Measurements from ENCODE around the gene RSPH9. TPM values are rescaled to one million over a fixed set of nuclear protein-coding genes. Genes with fewer than 3 reads are reported as not detected.

Gene RSPH9
- total and polyA plus RNA-seq, 2 experiments from 2014 or later = 0.10 to 0.39 TPM

DNA sequence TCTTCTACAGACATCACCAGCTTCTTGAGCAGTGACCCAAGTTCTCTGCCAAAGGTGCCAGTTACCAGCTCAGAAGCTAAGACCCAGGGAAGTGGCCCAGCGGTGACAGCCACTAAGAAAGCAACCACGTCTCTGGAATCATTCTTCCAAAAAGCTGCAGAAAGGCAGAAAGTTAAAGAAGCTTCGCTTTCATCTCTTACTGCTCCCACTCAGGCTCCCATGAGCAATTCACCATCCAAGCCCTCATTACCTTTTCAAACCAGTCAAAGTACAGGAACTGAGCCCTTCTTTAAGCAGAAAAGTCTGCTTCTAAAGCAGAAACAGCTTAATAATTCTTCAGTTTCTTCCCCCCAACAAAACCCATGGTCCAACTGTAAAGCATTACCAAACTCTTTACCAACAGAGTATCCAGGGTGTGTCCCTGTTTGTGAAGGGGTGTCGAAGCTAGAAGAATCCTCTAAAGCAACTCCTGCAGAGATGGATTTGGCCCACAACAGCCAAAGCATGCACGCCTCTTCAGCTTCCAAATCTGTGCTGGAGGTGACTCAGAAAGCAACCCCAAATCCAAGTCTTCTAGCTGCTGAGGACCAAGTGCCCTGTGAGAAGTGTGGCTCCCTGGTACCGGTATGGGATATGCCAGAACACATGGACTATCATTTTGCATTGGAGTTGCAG lies 31.0 kb upstream of the RSPH9 start:
- H3K79me2 ChIP-seq (replicated peaks; ENCODE audit: insufficient read depth) = no peaks in the 10 kb centered on the region
- no peaks in the 10 kb centered on the region for H3K9me2 ChIP-seq (ENCODE audit: insufficient read depth)
- H3F3A ChIP-seq (replicated peaks; ENCODE audit: low read depth) = no peaks in the 10 kb centered on the region
- TF ChIP-seq, protein P1, sequence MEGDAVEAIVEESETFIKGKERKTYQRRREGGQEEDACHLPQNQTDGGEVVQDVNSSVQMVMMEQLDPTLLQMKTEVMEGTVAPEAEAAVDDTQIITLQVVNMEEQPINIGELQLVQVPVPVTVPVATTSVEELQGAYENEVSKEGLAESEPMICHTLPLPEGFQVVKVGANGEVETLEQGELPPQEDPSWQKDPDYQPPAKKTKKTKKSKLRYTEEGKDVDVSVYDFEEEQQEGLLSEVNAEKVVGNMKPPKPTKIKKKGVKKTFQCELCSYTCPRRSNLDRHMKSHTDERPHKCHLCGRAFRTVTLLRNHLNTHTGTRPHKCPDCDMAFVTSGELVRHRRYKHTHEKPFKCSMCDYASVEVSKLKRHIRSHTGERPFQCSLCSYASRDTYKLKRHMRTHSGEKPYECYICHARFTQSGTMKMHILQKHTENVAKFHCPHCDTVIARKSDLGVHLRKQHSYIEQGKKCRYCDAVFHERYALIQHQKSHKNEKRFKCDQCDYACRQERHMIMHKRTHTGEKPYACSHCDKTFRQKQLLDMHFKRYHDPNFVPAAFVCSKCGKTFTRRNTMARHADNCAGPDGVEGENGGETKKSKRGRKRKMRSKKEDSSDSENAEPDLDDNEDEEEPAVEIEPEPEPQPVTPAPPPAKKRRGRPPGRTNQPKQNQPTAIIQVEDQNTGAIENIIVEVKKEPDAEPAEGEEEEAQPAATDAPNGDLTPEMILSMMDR (conservative IDR thresholded peaks at IDR 0.05; ENCODE audit: low read depth in 2 of 2) = no peak
- TF ChIP-seq, protein P2, sequence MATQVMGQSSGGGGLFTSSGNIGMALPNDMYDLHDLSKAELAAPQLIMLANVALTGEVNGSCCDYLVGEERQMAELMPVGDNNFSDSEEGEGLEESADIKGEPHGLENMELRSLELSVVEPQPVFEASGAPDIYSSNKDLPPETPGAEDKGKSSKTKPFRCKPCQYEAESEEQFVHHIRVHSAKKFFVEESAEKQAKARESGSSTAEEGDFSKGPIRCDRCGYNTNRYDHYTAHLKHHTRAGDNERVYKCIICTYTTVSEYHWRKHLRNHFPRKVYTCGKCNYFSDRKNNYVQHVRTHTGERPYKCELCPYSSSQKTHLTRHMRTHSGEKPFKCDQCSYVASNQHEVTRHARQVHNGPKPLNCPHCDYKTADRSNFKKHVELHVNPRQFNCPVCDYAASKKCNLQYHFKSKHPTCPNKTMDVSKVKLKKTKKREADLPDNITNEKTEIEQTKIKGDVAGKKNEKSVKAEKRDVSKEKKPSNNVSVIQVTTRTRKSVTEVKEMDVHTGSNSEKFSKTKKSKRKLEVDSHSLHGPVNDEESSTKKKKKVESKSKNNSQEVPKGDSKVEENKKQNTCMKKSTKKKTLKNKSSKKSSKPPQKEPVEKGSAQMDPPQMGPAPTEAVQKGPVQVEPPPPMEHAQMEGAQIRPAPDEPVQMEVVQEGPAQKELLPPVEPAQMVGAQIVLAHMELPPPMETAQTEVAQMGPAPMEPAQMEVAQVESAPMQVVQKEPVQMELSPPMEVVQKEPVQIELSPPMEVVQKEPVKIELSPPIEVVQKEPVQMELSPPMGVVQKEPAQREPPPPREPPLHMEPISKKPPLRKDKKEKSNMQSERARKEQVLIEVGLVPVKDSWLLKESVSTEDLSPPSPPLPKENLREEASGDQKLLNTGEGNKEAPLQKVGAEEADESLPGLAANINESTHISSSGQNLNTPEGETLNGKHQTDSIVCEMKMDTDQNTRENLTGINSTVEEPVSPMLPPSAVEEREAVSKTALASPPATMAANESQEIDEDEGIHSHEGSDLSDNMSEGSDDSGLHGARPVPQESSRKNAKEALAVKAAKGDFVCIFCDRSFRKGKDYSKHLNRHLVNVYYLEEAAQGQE (IDR thresholded peaks at IDR 0.05; ENCODE audit: unreplicated experiment) = no peak
- no peak for TF ChIP-seq EZH2phosphoT487 (IDR thresholded peaks at IDR 0.05; ENCODE audit: unreplicated experiment)
- TF ChIP-seq, protein P3, sequence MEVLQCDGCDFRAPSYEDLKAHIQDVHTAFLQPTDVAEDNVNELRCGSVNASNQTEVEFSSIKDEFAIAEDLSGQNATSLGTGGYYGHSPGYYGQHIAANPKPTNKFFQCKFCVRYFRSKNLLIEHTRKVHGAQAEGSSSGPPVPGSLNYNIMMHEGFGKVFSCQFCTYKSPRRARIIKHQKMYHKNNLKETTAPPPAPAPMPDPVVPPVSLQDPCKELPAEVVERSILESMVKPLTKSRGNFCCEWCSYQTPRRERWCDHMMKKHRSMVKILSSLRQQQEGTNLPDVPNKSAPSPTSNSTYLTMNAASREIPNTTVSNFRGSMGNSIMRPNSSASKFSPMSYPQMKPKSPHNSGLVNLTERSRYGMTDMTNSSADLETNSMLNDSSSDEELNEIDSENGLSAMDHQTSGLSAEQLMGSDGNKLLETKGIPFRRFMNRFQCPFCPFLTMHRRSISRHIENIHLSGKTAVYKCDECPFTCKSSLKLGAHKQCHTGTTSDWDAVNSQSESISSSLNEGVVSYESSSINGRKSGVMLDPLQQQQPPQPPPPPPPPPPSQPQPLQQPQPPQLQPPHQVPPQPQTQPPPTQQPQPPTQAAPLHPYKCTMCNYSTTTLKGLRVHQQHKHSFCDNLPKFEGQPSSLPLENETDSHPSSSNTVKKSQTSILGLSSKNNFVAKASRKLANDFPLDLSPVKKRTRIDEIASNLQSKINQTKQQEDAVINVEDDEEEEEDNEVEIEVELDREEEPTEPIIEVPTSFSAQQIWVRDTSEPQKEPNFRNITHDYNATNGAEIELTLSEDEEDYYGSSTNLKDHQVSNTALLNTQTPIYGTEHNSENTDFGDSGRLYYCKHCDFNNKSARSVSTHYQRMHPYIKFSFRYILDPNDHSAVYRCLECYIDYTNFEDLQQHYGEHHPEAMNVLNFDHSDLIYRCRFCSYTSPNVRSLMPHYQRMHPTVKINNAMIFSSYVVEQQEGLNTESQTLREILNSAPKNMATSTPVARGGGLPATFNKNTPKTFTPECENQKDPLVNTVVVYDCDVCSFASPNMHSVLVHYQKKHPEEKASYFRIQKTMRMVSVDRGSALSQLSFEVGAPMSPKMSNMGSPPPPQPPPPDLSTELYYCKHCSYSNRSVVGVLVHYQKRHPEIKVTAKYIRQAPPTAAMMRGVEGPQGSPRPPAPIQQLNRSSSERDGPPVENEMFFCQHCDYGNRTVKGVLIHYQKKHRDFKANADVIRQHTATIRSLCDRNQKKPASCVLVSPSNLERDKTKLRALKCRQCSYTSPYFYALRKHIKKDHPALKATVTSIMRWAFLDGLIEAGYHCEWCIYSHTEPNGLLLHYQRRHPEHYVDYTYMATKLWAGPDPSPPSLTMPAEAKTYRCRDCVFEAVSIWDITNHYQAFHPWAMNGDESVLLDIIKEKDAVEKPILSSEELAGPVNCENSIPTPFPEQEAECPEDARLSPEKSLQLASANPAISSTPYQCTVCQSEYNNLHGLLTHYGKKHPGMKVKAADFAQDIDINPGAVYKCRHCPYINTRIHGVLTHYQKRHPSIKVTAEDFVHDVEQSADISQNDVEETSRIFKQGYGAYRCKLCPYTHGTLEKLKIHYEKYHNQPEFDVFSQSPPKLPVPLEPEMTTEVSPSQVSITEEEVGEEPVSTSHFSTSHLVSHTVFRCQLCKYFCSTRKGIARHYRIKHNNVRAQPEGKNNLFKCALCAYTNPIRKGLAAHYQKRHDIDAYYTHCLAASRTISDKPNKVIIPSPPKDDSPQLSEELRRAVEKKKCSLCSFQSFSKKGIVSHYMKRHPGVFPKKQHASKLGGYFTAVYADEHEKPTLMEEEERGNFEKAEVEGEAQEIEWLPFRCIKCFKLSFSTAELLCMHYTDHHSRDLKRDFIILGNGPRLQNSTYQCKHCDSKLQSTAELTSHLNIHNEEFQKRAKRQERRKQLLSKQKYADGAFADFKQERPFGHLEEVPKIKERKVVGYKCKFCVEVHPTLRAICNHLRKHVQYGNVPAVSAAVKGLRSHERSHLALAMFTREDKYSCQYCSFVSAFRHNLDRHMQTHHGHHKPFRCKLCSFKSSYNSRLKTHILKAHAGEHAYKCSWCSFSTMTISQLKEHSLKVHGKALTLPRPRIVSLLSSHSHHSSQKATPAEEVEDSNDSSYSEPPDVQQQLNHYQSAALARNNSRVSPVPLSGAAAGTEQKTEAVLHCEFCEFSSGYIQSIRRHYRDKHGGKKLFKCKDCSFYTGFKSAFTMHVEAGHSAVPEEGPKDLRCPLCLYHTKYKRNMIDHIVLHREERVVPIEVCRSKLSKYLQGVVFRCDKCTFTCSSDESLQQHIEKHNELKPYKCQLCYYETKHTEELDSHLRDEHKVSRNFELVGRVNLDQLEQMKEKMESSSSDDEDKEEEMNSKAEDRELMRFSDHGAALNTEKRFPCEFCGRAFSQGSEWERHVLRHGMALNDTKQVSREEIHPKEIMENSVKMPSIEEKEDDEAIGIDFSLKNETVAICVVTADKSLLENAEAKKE (CRISPR knock-in tag; IDR thresholded peaks at IDR 0.05) = no peak
- no peak for TF ChIP-seq ZNF114 (CRISPR knock-in tag; IDR thresholded peaks at IDR 0.05)
- TF ChIP-seq STAT1 (IDR thresholded peaks at IDR 0.05; ENCODE audit: unreplicated experiment) = no peak
- H3K4me2 ChIP-seq = no peak overlapping the region
- no peak overlapping the region for H3K27ac Mint-ChIP-seq
- H3K9me3 Mint-ChIP-seq = no peaks in the 10 kb centered on the region
- no peak overlapping the region for H3K4me3 ChIP-seq
- H3K27me3 Mint-ChIP-seq (ENCODE audit: insufficient read depth, low read depth, poor library complexity) = no peaks in the 10 kb centered on the region
- no peaks in the 10 kb centered on the region for H3K4me1 ChIP-seq (ENCODE audit: insufficient read depth)
- no peaks in the 10 kb centered on the region for H4K20me1 ChIP-seq (replicated peaks; ENCODE audit: insufficient read depth)
- H3K36me3 ChIP-seq (ENCODE audit: insufficient read depth) = peaks cover 8% of the 10 kb centered on the region; the same call in 1 of the 2 replicates
- H3K27me3 ChIP-seq (ENCODE audit: insufficient read depth) = no peaks in the 10 kb centered on the region
- no peaks in the 10 kb centered on the region for H3K4me1 Mint-ChIP-seq
- ATAC-seq (no peak), DNase-seq (ENCODE audit: low spot score) (no peak)
- H3K27ac ChIP-seq (ENCODE audit: low read depth) = no peak overlapping the region
- peaks cover 8% of the 10 kb centered on the region; the same call in 2 of the 3 replicates for H3K36me3 Mint-ChIP-seq (ENCODE audit: low read depth)
- H3K4me3 Mint-ChIP-seq = no peak overlapping the region; the same call in 2 of the 3 replicates
- no peak overlapping the region for H2AFZ ChIP-seq

All from GM23338 (cell line).